ENCODE results near the gene SIX1. TPM values are rescaled to one million over a fixed set of nuclear protein-coding genes. Genes with fewer than 3 reads are reported as not detected.

Gene SIX1
- total RNA-seq, 2 donors from 2014 or later, result 0.33 TPM; not detected in 1

GRCh38 chr14:60632777-60633176 lies 16.5 kb downstream of the SIX1 start:
- H3K4me1 ChIP-seq, result peaks cover 6% of the 10 kb centered on the region
- no peak overlapping the region for H3K4me3 ChIP-seq
- intact Hi-C loops (cut with DNase I), result no loop called here
- ATAC-seq (no peak), DNase-seq (no peak)
- TF ChIP-seq POLR2A (IDR thresholded peaks at IDR 0.05), result no peak
- TF ChIP-seq, protein P1, sequence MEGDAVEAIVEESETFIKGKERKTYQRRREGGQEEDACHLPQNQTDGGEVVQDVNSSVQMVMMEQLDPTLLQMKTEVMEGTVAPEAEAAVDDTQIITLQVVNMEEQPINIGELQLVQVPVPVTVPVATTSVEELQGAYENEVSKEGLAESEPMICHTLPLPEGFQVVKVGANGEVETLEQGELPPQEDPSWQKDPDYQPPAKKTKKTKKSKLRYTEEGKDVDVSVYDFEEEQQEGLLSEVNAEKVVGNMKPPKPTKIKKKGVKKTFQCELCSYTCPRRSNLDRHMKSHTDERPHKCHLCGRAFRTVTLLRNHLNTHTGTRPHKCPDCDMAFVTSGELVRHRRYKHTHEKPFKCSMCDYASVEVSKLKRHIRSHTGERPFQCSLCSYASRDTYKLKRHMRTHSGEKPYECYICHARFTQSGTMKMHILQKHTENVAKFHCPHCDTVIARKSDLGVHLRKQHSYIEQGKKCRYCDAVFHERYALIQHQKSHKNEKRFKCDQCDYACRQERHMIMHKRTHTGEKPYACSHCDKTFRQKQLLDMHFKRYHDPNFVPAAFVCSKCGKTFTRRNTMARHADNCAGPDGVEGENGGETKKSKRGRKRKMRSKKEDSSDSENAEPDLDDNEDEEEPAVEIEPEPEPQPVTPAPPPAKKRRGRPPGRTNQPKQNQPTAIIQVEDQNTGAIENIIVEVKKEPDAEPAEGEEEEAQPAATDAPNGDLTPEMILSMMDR (IDR thresholded peaks at IDR 0.05), result no peak
- H3K9me3 ChIP-seq, result no peaks in the 10 kb centered on the region
- H3K27ac ChIP-seq, result no peak overlapping the region
- H3K36me3 ChIP-seq (replicated peaks in 1 of 2; ENCODE audit: insufficient read depth in 1 of 2, low read depth in 2 of 2), result no peaks in the 10 kb centered on the region
- 53 to 61% methylated on average over 2 of the region's 2 CpGs for WGBS, 2 donors
- peaks cover 5 to 14% of the 10 kb centered on the region in 2 donors for H3K27me3 ChIP-seq

DNA sequence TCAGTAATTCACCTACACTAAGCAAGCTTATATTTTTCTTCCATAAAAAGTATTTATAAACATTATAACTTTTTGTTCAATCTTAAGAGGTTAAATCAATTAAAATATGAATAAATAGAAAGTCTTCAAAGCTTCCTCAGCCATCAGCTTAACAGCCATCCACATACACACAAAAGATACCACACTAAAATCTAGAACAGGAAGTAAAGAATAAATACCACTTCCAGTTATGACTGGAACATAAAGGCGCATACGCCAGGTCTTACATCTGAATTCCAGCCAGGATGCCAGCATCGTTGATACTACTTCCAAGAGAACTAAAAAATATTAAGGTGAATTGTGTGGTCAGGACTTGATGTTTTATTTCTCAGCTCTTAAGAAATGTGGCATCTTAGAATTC lies 17.0 kb downstream of the SIX1 start:
- no peak overlapping the region for H3K27ac ChIP-seq
- no peak for TF ChIP-seq POLR2A (IDR thresholded peaks at IDR 0.05)
- TF ChIP-seq, protein P1 (IDR thresholded peaks at IDR 0.05), result no peak
- 60 to 70% methylated on average over 3 of the region's 3 CpGs for WGBS, 2 donors
- peaks cover under 1% of the 10 kb centered on the region for H3K4me1 ChIP-seq
- H3K9me3 ChIP-seq, result no peaks in the 10 kb centered on the region
- H3K27me3 ChIP-seq, result peaks cover 0 to 9% of the 10 kb centered on the region in 2 donors
- no peak for ATAC-seq
- DNase-seq, result no peak
- H3K36me3 ChIP-seq (replicated peaks in 1 of 2; ENCODE audit: insufficient read depth in 1 of 2, low read depth in 2 of 2), result no peaks in the 10 kb centered on the region
- intact Hi-C loops (cut with DNase I), result no loop called here
- no peak overlapping the region for H3K4me3 ChIP-seq

DNA sequence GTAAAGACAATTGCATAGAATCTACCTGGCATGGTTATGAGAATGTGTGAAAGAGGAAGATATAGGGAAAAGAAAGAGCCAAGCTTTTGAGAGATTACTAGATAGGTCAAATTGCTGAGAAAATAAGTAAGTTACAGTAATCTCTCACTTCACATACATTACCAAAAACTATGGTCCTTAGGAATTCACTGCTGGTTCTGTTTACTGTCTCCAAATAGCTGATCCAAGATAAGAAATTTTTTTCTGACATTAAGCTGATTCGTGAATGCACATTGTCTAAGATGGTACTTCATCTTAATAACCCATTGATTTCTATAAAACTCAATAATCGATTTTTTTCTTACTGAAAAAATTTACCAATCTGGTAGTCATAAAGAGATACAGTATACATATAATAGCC lies 17.4 kb downstream of the SIX1 start:
- 65 to 67% methylated on average over 2 of the region's 2 CpGs for WGBS, 2 donors
- Histone ChIP-seq H3K27me3 (peaks cover 0 to 4% of the 10 kb centered on the region in 2 donors), H3K9me3 (no peaks in the 10 kb centered on the region), H3K27ac (no peak overlapping the region), H3K36me3 (replicated peaks in 1 of 2; ENCODE audit: insufficient read depth in 1 of 2, low read depth in 2 of 2) (no peaks in the 10 kb centered on the region), H3K4me1 (no peaks in the 10 kb centered on the region), H3K4me3 (no peak overlapping the region)
- intact Hi-C loops (cut with DNase I), result no loop called here
- TF ChIP-seq, protein P1 (IDR thresholded peaks at IDR 0.05), result no peak
- TF ChIP-seq POLR2A (IDR thresholded peaks at IDR 0.05), result no peak
- DNase-seq (no peak), ATAC-seq (no peak)

DNA sequence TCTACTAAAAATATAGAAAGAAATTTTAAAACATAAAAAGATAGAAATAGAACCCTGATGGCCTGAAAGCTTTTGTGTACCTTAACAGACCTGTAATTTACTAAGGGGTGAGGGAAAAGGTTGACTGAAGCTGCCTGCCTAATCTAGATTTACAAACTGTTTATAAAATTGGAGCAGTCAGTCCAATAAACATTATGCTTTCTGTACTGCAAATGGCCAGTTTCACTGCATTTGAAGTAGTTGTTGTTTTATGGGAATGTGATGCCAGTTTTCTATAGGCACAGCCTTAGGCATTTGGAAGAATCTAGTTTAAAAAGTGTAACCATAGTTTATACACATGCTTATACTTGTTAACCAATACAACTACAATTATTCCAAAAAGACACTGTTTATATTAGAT lies 19.1 kb downstream of the SIX1 start:
- H3K36me3 ChIP-seq (replicated peaks in 1 of 2; ENCODE audit: insufficient read depth in 1 of 2, low read depth in 2 of 2), result no peaks in the 10 kb centered on the region
- no peaks in the 10 kb centered on the region for H3K9me3 ChIP-seq
- peaks cover 5% of the 10 kb centered on the region for H3K4me1 ChIP-seq
- no peak overlapping the region for H3K27ac ChIP-seq
- no peak for DNase-seq
- H3K27me3 ChIP-seq, result no peaks in the 10 kb centered on the region
- TF ChIP-seq, protein P1 (IDR thresholded peaks at IDR 0.05), result no peak
- TF ChIP-seq POLR2A (IDR thresholded peaks at IDR 0.05), result no peak
- H3K4me3 ChIP-seq, result no peak overlapping the region
- ATAC-seq, result no peak
- intact Hi-C loops (cut with DNase I), result no loop called here

- intact Hi-C loops (cut with DNase I), result loop anchor here (5.0 to 10.0 kb wide), 2 partner anchors 396 to 623 kb away; no protein-coding TSS in a partner anchor
- no peaks in the 10 kb centered on the region for H3K9me3 ChIP-seq
- no peaks in the 10 kb centered on the region for H3K27me3 ChIP-seq
- no peak overlapping the region for H3K27ac ChIP-seq
- TF ChIP-seq, protein P1 (IDR thresholded peaks at IDR 0.05), result no peak
- TF ChIP-seq POLR2A (IDR thresholded peaks at IDR 0.05), result no peak
- DNase-seq (no peak), ATAC-seq (no peak)
- 43 to 49% methylated on average over 1 of the region's 1 CpG for WGBS, 2 donors
- no peaks in the 10 kb centered on the region for H3K36me3 ChIP-seq (replicated peaks in 1 of 2; ENCODE audit: insufficient read depth in 1 of 2, low read depth in 2 of 2)
- H3K4me3 ChIP-seq, result no peak overlapping the region
- H3K4me1 ChIP-seq, result peaks cover 9% of the 10 kb centered on the region
These were observed 20.4 kb downstream of the SIX1 start for GRCh38 chr14:60628892-60629291.
